ENCODE measurements around the gene VSX2.

DNA sequence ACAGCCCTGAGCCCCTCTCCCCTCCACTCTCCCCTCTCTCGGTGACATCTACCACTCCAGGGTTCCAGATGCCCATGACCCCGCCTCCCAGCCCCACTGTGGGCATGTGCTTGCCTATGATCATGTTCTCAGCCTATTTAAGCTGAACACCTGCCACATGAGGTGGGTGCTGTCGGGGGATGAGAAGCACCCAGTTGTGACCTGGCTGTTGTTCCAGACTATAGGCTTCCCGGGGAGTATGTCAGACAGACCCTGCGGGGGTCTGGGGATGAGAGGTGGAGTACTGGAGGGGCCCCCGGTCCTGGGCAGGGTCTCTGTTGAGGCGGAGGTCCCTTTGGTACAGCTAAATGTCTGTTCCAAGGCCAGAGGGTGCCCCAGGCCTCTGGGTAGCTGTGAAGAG is 6.0 kb downstream of the VSX2 start:
- TF ChIP-seq, protein P1, sequence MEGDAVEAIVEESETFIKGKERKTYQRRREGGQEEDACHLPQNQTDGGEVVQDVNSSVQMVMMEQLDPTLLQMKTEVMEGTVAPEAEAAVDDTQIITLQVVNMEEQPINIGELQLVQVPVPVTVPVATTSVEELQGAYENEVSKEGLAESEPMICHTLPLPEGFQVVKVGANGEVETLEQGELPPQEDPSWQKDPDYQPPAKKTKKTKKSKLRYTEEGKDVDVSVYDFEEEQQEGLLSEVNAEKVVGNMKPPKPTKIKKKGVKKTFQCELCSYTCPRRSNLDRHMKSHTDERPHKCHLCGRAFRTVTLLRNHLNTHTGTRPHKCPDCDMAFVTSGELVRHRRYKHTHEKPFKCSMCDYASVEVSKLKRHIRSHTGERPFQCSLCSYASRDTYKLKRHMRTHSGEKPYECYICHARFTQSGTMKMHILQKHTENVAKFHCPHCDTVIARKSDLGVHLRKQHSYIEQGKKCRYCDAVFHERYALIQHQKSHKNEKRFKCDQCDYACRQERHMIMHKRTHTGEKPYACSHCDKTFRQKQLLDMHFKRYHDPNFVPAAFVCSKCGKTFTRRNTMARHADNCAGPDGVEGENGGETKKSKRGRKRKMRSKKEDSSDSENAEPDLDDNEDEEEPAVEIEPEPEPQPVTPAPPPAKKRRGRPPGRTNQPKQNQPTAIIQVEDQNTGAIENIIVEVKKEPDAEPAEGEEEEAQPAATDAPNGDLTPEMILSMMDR (conservative IDR thresholded peaks at IDR 0.05; ENCODE audit: low read depth, low read length) = no peak
- no peak for TF ChIP-seq EZH2 (IDR thresholded peaks at IDR 0.05; ENCODE audit: low read length, unreplicated experiment)

All from PC-3 (cell line).